Neutrophil (primary cell): ENCODE results near the gene POLR1H.

ENCODE experiments used
- H3K27ac ChIP-seq: fragments of 200-600 bp; sonication (generic); 2 replicates; pipeline ENCODE4 v1.5.1; 2016; ENCODE audit warnings: mild to moderate bottlenecking, moderate library complexity
- H3K27me3 ChIP-seq: fragments of 200-600 bp; sonication (generic); 2 replicates; pipeline ENCODE4 v1.6.0; 2016; ENCODE audit warnings: mild to moderate bottlenecking
- H3K36me3 ChIP-seq: fragments of 200-600 bp; sonication (generic); 2 replicates; pipeline ENCODE4 v1.5.1; 2017
- H3K4me1 ChIP-seq, 2 experiments: fragments of 200-600 bp in 1 of 2; sonication (generic) in 1 of 2; 1 replicate in 1 of 2; 2 replicates in 1 of 2; pipeline versions ENCODE4 v1.5.1 to v1.6.1; 2013 to 2016; ENCODE audit warnings: low read depth in 1 of 2, low read length in 1 of 2, mild to moderate bottlenecking in 1 of 2, moderate library complexity in 1 of 2; ENCODE audit not compliant: control insufficient read depth in 1 of 2, insufficient read depth in 1 of 2
- H3K4me3 ChIP-seq, 2 experiments: fragments of 200-600 bp in 1 of 2; sonication (generic) in 1 of 2; 1 replicate in 1 of 2; 2 replicates in 1 of 2; pipeline ENCODE4 v1.5.1; 2013 to 2016; ENCODE audit warnings: low read depth in 1 of 2, low read length in 1 of 2, mild to moderate bottlenecking in 1 of 2, moderate library complexity in 1 of 2
- H3K9me3 ChIP-seq: fragments of 200-600 bp; sonication (generic); 2 replicates; pipeline ENCODE4 v1.5.1; 2016
- CTCF ChIP-seq: fragments of 200-600 bp; sonication (generic); IDR thresholded peaks from 2 replicates; pipeline ENCODE4 v1.5.1; 2016; ENCODE audit warnings: antibody characterized with exemption

Gene POLR1H

GRCh38 chr6:30111266-30111856 is 50.3 kb downstream of the POLR1H start:
- H3K27me3 ChIP-seq: peaks cover 98% of the 10 kb centered on the region

GRCh38 chr6:30112402-30112994 is 51.4 kb downstream of the POLR1H start:
- H3K36me3 ChIP-seq: no peaks in the 10 kb centered on the region
- H3K27me3 ChIP-seq: peaks cover 98% of the 10 kb centered on the region
- H3K27ac ChIP-seq: no peak overlapping the region
- H3K9me3 ChIP-seq: no peaks in the 10 kb centered on the region
- no peak overlapping the region for H3K4me3 ChIP-seq
- H3K4me1 ChIP-seq: no peaks in the 10 kb centered on the region
- no peak for TF ChIP-seq CTCF

More at GRCh38 chr6:30111266-30111856, 50.3 kb downstream of the POLR1H start:
- Histone ChIP-seq H3K36me3 (no peaks in the 10 kb centered on the region), H3K4me3 (no peak overlapping the region), H3K27ac (no peak overlapping the region), H3K9me3 (no peaks in the 10 kb centered on the region), H3K4me1 (no peaks in the 10 kb centered on the region)
- TF ChIP-seq CTCF: no peak

- H3K9me3 ChIP-seq: no peaks in the 10 kb centered on the region
- no peak for TF ChIP-seq CTCF
- peaks cover 96% of the 10 kb centered on the region for H3K27me3 ChIP-seq
- no peak within 1 kb of the TSS for H3K4me3 ChIP-seq
- no peaks in the 10 kb centered on the region for H3K4me1 ChIP-seq
- H3K36me3 ChIP-seq: no peaks in the 10 kb centered on the region
- no peak within 1 kb of the TSS for H3K27ac ChIP-seq
Measured at GRCh38 chr6:30113003-30113759, 52.1 kb downstream of the POLR1H start, which contains the start of gene TRIM31. Gene TRIM31 (minus strand): TSS chr6:30113090. CDS start chr6:30112805, 285 bp downstream.

- Histone ChIP-seq H3K4me1 (no peaks in the 10 kb centered on the region), H3K27ac (no peak overlapping the region), H3K4me3 (no peak overlapping the region), H3K27me3 (peaks cover 89% of the 10 kb centered on the region), H3K36me3 (no peaks in the 10 kb centered on the region), H3K9me3 (no peaks in the 10 kb centered on the region)
- TF ChIP-seq CTCF: no peak
Measured at GRCh38 chr6:30113841-30114240, 52.8 kb downstream of the POLR1H start.
